Heart left ventricle (tissue), 13 donors: Measurements from ENCODE around the gene CHP1.

Experiments
- CTCF ChIP-seq, 12 donors: fragments of 200-600 bp; sonication (generic) in 4 of 12; IDR thresholded peaks; one replicate each; pipeline versions ENCODE4 v1.5.0 to v1.8.0; 2018 to 2022; ENCODE audit warnings: antibody characterized with exemption in 12 of 12, mild to moderate bottlenecking in 5 of 12
- POLR2A ChIP-seq, 2 donors: fragments of 450-650 bp; IDR thresholded peaks; one replicate each; pipeline ENCODE4 v1.6.1; 2017; ENCODE audit warnings: antibody characterized with exemption in 2 of 2, mild to moderate bottlenecking in 2 of 2, moderate library complexity in 2 of 2
- donor health status: ischemic (EF 13 %, LVEDD 7.1; RV severe dilation, severe dysfunction).
- donor health status: DM: no; HTN: yes; CAD: no.
- donor health status: DM: no; HTN: no; CAD: no.
- donor health status: ischemic (EF 25% LVEDD 6.9; RV normal size, moderate dysfunction).
- donor health status: ischemic (EF 25% LVEDD 5.7; RV mildly dilated, moderate dysfunction).
- donor health status: ischemic (EF 35%, LVEDD 5.7; RV mildly dilated, moderate dysfunction).
- donor health status: nonischemic (EF 11% LVEDD 7.7; RV severe dilation, severe dysfunction).
- donor health status: DM: yes; HTN: yes; CAD: no.
- donor health status: PGD.
- donor health status: ischemic (EF 29% LVEDD 5.4; RV normal size, mild dysfunction).
- donor health status: nonischemic (EF 23%, LVEDD 6.1; RV moderate dilation, normal function).

- TF ChIP-seq CTCF (IDR thresholded peaks at IDR 0.05) = no peak
- TF ChIP-seq POLR2A (IDR thresholded peaks at IDR 0.05) = no peak
Observed at GRCh38 chr15:41269887-41270286, 38.8 kb downstream of the CHP1 start.
